ENCODE data around the gene CRHR1.

- no peak for TF ChIP-seq CTCF (IDR thresholded peaks at IDR 0.05; ENCODE audit: low read length)
- TF ChIP-seq EZH2phosphoT487 (IDR thresholded peaks at IDR 0.05; ENCODE audit: low read length), result no peak
Measured at GRCh38 chr17:45867171-45867570, 83.1 kb downstream of the CRHR1 start.
